MCF 10A (cell line): ENCODE results near the gene C11orf86. TPM values are rescaled to one million over a fixed set of nuclear protein-coding genes. Genes with fewer than 3 reads are reported as not detected.
"Not testable (repeated sequence)": the region's sequence is repeated elsewhere in the genome, so short reads cannot be mapped to it uniquely, and the experiment has no call there.

Experiments
- BruUV-seq: library from RNA; stranded (reverse); fragments of 400-500 nt; replicated peaks from 2 replicates; lab custom pipeline; 2021; lab: Mats Ljungman, UMichigan
- CTCF ChIA-PET: fragments of 300-600 bp; sonication (Branson Sonifier 250); formaldehyde crosslinking; extraction: SDS; loops from one replicate; lab custom pipeline; 2021; ENCODE audit warnings: antibody characterized with exemption, inconsistent platforms; lab: Yijun Ruan, JAX
- POLR2A ChIA-PET: fragments of 300-600, 350-650 bp; sonication (Branson Sonifier 250); formaldehyde crosslinking; extraction: SDS; loops from one replicate; lab custom pipeline; 2020; ENCODE audit warnings: antibody characterized with exemption, inconsistent platforms; lab: Yijun Ruan, JAX
- DNase-seq: peaks from one replicate; pipeline ENCODE4 v3.0.0-alpha.2; 2018; ENCODE audit not compliant: unreplicated experiment
- H3K27ac Mint-ChIP-seq: one replicate; pipeline ENCODE4 v1.8.0; 2022; ENCODE audit warnings: mild to moderate bottlenecking, low read depth, mixed read lengths; ENCODE audit not compliant: unreplicated experiment
- H3K27me3 Mint-ChIP-seq: one replicate; pipeline ENCODE4 v1.8.0; 2022; ENCODE audit warnings: mixed read lengths; ENCODE audit not compliant: insufficient read depth, unreplicated experiment
- H3K36me3 Mint-ChIP-seq: one replicate; pipeline ENCODE4 v1.8.0; 2022; ENCODE audit warnings: mild to moderate bottlenecking, moderate library complexity, mixed read lengths; ENCODE audit not compliant: insufficient read depth, unreplicated experiment
- H3K4me1 Mint-ChIP-seq: one replicate; pipeline ENCODE4 v1.8.0; 2022; ENCODE audit warnings: mixed read lengths; ENCODE audit not compliant: insufficient read depth, unreplicated experiment
- H3K4me3 Mint-ChIP-seq: one replicate; pipeline ENCODE4 v1.8.0; 2022; ENCODE audit warnings: mild to moderate bottlenecking, moderate library complexity, mixed read lengths; ENCODE audit not compliant: unreplicated experiment
- H3K9me3 Mint-ChIP-seq: one replicate; pipeline ENCODE4 v1.8.0; 2022; ENCODE audit warnings: mixed read lengths; ENCODE audit not compliant: unreplicated experiment
- CTCF ChIP-seq: fragments of 200-600 bp; IDR thresholded peaks from one replicate; pipeline ENCODE4 v1.8.0; 2022; ENCODE audit warnings: antibody characterized with exemption, mild to moderate bottlenecking; ENCODE audit not compliant: unreplicated experiment
- intact Hi-C: fragments of 100-400 bp; cut with micrococcal nuclease; formaldehyde crosslinking; loops from 2 replicates; pipeline ENCODE4 v1.14.1; 2022
- total RNA-seq: library from RNA; stranded (reverse); gene quantifications from 2 replicates; pipeline ENCODE4 v1.2.3, GENCODE V29; 2022

C11orf86 gene
- total RNA-seq, 1 experiment from 2014 or later: not detected

DNA sequence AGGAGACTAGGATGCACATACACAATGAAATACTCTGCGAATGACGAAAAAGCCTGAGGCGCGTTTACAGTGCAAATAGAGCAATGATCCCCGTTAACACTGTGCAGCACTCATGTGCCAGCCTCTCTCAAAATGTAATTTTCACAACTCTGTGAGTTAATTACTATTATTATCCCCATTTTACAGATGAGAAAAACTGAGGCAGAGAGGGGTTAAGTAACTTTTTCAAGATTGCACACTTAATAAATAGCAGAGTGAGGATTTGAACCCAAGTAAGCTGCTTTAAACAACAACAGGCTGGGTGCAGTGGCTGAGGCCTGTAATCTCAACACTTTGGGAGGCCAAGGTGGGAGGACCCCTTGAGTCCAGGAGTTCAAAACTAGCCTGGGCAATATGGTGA lies 26.2 kb downstream of the C11orf86 start:
- ChIA-PET CTCF (interaction anchor here (0.6 kb wide), 1 partner anchor 26 kb away, joined by 3 read pairs; no protein-coding TSS in a partner anchor), POLR2A (no interaction called here)
- H3K4me1 Mint-ChIP-seq: no peaks in the 10 kb centered on the region
- no peaks in the 10 kb centered on the region for H3K27me3 Mint-ChIP-seq
- BruUV-seq: no TSS peak
- no peak overlapping the region for H3K27ac Mint-ChIP-seq
- no peaks in the 10 kb centered on the region for H3K9me3 Mint-ChIP-seq
- TF ChIP-seq CTCF: no peak
- no peak overlapping the region for H3K4me3 Mint-ChIP-seq
- DNase-seq: no peak
- intact Hi-C loops: no loop called here
- no peaks in the 10 kb centered on the region for H3K36me3 Mint-ChIP-seq

GRCh38 chr11:67002297-67002913 lies 27.3 kb downstream of the C11orf86 start:
- no TSS peak for BruUV-seq
- Mint-ChIP-seq H3K9me3 (no peaks in the 10 kb centered on the region), H3K27ac (no peak overlapping the region), H3K4me1 (no peaks in the 10 kb centered on the region), H3K27me3 (no peaks in the 10 kb centered on the region), H3K36me3 (no peaks in the 10 kb centered on the region), H3K4me3 (no peak overlapping the region)
- intact Hi-C loops: no loop called here
- DNase-seq: no peak
- ChIA-PET POLR2A (no interaction called here), CTCF (interaction anchor here (0.7 kb wide), 1 partner anchor 261 kb away, joined by 3 read pairs; no protein-coding TSS in a partner anchor)
- TF ChIP-seq CTCF: no peak

DNA sequence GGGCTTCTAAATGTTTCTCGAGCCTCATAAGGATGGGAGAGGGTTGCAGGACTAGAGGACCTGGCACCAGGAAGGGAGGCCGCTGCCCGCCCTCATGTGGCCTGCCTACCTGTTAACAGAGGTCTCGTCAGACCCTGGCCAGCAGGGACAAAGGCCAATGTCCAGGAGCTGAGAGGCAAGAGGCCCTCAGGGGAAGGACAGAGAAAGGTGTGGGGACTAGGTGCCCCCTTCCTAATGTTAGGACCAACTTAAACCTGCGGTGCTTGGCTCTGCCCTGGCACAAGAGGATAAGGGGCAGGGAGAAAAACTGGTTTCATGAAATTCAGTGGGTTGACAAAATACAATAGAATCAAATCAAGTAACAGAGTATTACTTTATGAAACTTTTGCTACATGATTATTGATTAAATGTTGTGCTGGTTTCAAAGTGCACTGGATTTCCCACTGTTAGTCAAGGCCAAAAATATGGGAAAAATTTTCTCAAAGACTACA lies 27.9 kb downstream of the C11orf86 start:
- no peak overlapping the region for H3K27ac Mint-ChIP-seq
- H3K27me3 Mint-ChIP-seq: no peaks in the 10 kb centered on the region
- H3K9me3 Mint-ChIP-seq: no peaks in the 10 kb centered on the region
- ChIA-PET CTCF (no interaction called here), POLR2A (no interaction called here)
- no peak for TF ChIP-seq CTCF
- H3K4me3 Mint-ChIP-seq: no peak overlapping the region
- intact Hi-C loops: no loop called here
- H3K36me3 Mint-ChIP-seq: no peaks in the 10 kb centered on the region
- BruUV-seq: no TSS peak
- DNase-seq: no peak
- no peaks in the 10 kb centered on the region for H3K4me1 Mint-ChIP-seq

DNA sequence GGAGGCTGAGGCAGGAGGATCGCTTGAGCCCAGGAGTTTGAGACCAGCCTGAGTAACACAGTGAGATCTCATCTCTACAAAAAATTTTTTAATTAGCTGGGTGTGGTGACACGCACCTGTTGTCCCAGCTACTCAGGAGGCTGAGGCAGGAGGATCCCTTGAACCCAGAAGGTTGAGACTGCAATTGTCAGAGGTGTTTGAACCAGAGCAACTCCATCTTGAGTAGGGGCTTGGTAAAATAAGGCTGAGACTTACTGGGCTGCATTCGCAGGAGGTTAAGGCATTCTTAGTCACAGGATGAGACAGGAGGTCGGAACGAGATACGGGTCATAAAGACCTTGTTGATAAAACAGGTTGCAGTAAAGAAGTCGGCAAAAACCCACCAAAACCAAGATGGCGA lies 30.1 kb downstream of the C11orf86 start:
- intact Hi-C loops, H3K36me3 Mint-ChIP-seq, H3K27ac Mint-ChIP-seq, H3K4me1 Mint-ChIP-seq, H3K27me3 Mint-ChIP-seq, H3K4me3 Mint-ChIP-seq, DNase-seq, BruUV-seq, H3K9me3 Mint-ChIP-seq: not testable (repeated sequence)
- ChIA-PET POLR2A (interaction anchor here (1.2 kb wide), 1 partner anchor 16 kb away, joined by 3 read pairs; no protein-coding TSS in a partner anchor), CTCF (interaction anchor here (0.9 to 1.0 kb wide), 2 partner anchors 12 to 16 kb away, joined by 3 read pairs; no protein-coding TSS in a partner anchor)
